IPS-11a (cell line): ENCODE measurements around the gene SPIN1.
A peak's percentile ranks its signal among the peaks of the same experiment; 100 is the strongest.
"Not testable (repeated sequence)": the region's sequence is repeated elsewhere in the genome, so short reads cannot be mapped to it uniquely, and the experiment has no call there.

ENCODE experiments used
- H3K4me3 ChIP-seq: one replicate; pipeline ENCODE4 v1.5.1; 2013; ENCODE audit warnings: low read depth, low read length, control low read depth

Gene SPIN1

GRCh38 chr9:88388203-88388885, at the start of gene SPIN1:
Gene SPIN1 (plus strand): TSS chr9:88388444. CDS start chr9:88426540, 38,096 bp downstream.
- H3K4me3 ChIP-seq = peak within 1 kb of the TSS; percentile 88

- H3K4me3 ChIP-seq = no peak overlapping the region
Measured at GRCh38 chr9:88339317-88339716, 48.9 kb upstream of the SPIN1 start.

- H3K4me3 ChIP-seq = no peak overlapping the region
Measured at GRCh38 chr9:88342246-88342645, 46.0 kb upstream of the SPIN1 start.

- H3K4me3 ChIP-seq = no peak overlapping the region
Measured at GRCh38 chr9:88344013-88344412, 44.2 kb upstream of the SPIN1 start.

- not testable (repeated sequence) for H3K4me3 ChIP-seq
Measured at GRCh38 chr9:88350354-88350753, 37.9 kb upstream of the SPIN1 start.

GRCh38 chr9:88355166-88355565, 33.1 kb upstream of the SPIN1 start:
- H3K4me3 ChIP-seq = no peak overlapping the region

- not testable (repeated sequence) for H3K4me3 ChIP-seq
Measured at GRCh38 chr9:88357250-88357649, 31.0 kb upstream of the SPIN1 start.

- no peak overlapping the region for H3K4me3 ChIP-seq
Measured at GRCh38 chr9:88358723-88359122, 29.5 kb upstream of the SPIN1 start.

- H3K4me3 ChIP-seq = no peak overlapping the region
Measured at GRCh38 chr9:88359974-88360373, 28.3 kb upstream of the SPIN1 start.

GRCh38 chr9:88362681-88363080, 25.6 kb upstream of the SPIN1 start:
- H3K4me3 ChIP-seq = no peak overlapping the region

GRCh38 chr9:88363661-88364060, 24.6 kb upstream of the SPIN1 start:
- no peak overlapping the region for H3K4me3 ChIP-seq

- no peak overlapping the region for H3K4me3 ChIP-seq
Measured at GRCh38 chr9:88364706-88365105, 23.5 kb upstream of the SPIN1 start.

GRCh38 chr9:88370346-88370745, 17.9 kb upstream of the SPIN1 start:
- H3K4me3 ChIP-seq = no peak overlapping the region

- H3K4me3 ChIP-seq = no peak overlapping the region
Measured at GRCh38 chr9:88372103-88372654, 16.1 kb upstream of the SPIN1 start.

GRCh38 chr9:88373045-88373444, 15.2 kb upstream of the SPIN1 start:
- H3K4me3 ChIP-seq = no peak overlapping the region

GRCh38 chr9:88378317-88378716, 9.9 kb upstream of the SPIN1 start:
- no peak overlapping the region for H3K4me3 ChIP-seq

- H3K4me3 ChIP-seq = no peak overlapping the region
Measured at GRCh38 chr9:88379352-88379751, 8.9 kb upstream of the SPIN1 start.

GRCh38 chr9:88380118-88380517, 8.1 kb upstream of the SPIN1 start:
- H3K4me3 ChIP-seq = no peak overlapping the region

GRCh38 chr9:88381322-88381721, 6.9 kb upstream of the SPIN1 start:
- not testable (repeated sequence) for H3K4me3 ChIP-seq

- H3K4me3 ChIP-seq = no peak overlapping the region
Measured at GRCh38 chr9:88383176-88383575, 5.1 kb upstream of the SPIN1 start.

- not testable (repeated sequence) for H3K4me3 ChIP-seq
Measured at GRCh38 chr9:88386137-88386536, 2.1 kb upstream of the SPIN1 start.

- peak overlapping the region; percentile 88 for H3K4me3 ChIP-seq
Measured at GRCh38 chr9:88387036-88387551, 1.1 kb upstream of the SPIN1 start.
